DND-41 (cell line): ENCODE data around the gene TMEM266.

Source experiments
- ATAC-seq: fragments of 200-7000 bp; cut with Tn5 transposase; 3 replicates; pipeline ENCODE4 v1.9.1; 2021; ENCODE audit warnings: low read depth; ENCODE audit not compliant: insufficient read depth
- DNase-seq: peaks from one replicate; pipeline ENCODE4 v3.0.0-alpha.2; 2020
- H2AFZ ChIP-seq: 2 replicates; pipeline ENCODE4 v1.6.0; 2012; ENCODE audit warnings: low read depth, low read length
- H3K27ac ChIP-seq: 2 replicates; pipeline ENCODE4 v1.5.1; 2012; ENCODE audit warnings: low read length, inconsistent platforms
- H3K27me3 ChIP-seq: fragments of 200-600 bp; sonication (generic); 2 replicates; pipeline ENCODE4 v1.6.0; 2012; ENCODE audit warnings: low read length, mild to moderate bottlenecking, inconsistent platforms; ENCODE audit not compliant: insufficient read depth, poor library complexity
- H3K36me3 ChIP-seq: 2 replicates; pipeline ENCODE4 v1.5.1; 2012; ENCODE audit warnings: low read length, inconsistent platforms; ENCODE audit not compliant: insufficient read depth
- H3K4me1 ChIP-seq: 2 replicates; pipeline ENCODE4 v1.5.1; 2012; ENCODE audit warnings: mild to moderate bottlenecking, low read length; ENCODE audit not compliant: insufficient read depth
- H3K4me2 ChIP-seq: 2 replicates; pipeline ENCODE4 v1.6.0; 2012; ENCODE audit warnings: mild to moderate bottlenecking, moderate library complexity, low read length, inconsistent platforms; ENCODE audit not compliant: insufficient read depth
- H3K4me3 ChIP-seq, 2 experiments: fragments of 200-600 bp in 1 of 2; shearing (Covaris generic) in 1 of 2; 2 replicates each; pipeline ENCODE4 v1.5.1; 2012 to 2016; ENCODE audit warnings: inconsistent platforms in 2 of 2, low read length in 2 of 2, mild to moderate bottlenecking in 2 of 2, low read depth in 1 of 2, moderate library complexity in 1 of 2
- H3K79me2 ChIP-seq: 2 replicates; pipeline ENCODE4 v1.6.0; 2012; ENCODE audit warnings: low read length, inconsistent platforms; ENCODE audit not compliant: insufficient read depth
- H3K9ac ChIP-seq: 2 replicates; pipeline ENCODE4 v1.6.0; 2012; ENCODE audit warnings: low read depth, mild to moderate bottlenecking, inconsistent platforms, low read length, moderate library complexity
- H3K9me3 ChIP-seq: 2 replicates; pipeline ENCODE4 v1.5.1; 2012; ENCODE audit warnings: low read length, moderate library complexity, mild to moderate bottlenecking, inconsistent platforms; ENCODE audit not compliant: insufficient read depth, severe bottlenecking
- H4K20me1 ChIP-seq: 2 replicates; pipeline ENCODE4 v1.6.0; 2012; ENCODE audit warnings: low read length; ENCODE audit not compliant: insufficient read depth
- EZH2 ChIP-seq: IDR thresholded peaks from 3 replicates; pipeline ENCODE4 v1.6.1; 2012; ENCODE audit warnings: borderline replicate concordance, low read depth, mild to moderate bottlenecking, moderate library complexity, low read length, inconsistent platforms; ENCODE audit not compliant: severe bottlenecking
- TF ChIP-seq, protein P1 (sequence below): IDR thresholded peaks from 2 replicates; pipeline ENCODE4 v1.5.1; 2012; ENCODE audit warnings: borderline replicate concordance, low read length, moderate library complexity, mild to moderate bottlenecking; ENCODE audit not compliant: poor library complexity, severe bottlenecking; ENCODE audit errors: extremely low read depth

Gene TMEM266

GRCh38 chr15:76109046-76109445 lies 49.3 kb downstream of the TMEM266 start:
- no peak overlapping the region for H3K4me2 ChIP-seq
- H3K4me3 ChIP-seq: no peak overlapping the region
- ATAC-seq (no peak), DNase-seq (no peak)
- TF ChIP-seq, protein P1, sequence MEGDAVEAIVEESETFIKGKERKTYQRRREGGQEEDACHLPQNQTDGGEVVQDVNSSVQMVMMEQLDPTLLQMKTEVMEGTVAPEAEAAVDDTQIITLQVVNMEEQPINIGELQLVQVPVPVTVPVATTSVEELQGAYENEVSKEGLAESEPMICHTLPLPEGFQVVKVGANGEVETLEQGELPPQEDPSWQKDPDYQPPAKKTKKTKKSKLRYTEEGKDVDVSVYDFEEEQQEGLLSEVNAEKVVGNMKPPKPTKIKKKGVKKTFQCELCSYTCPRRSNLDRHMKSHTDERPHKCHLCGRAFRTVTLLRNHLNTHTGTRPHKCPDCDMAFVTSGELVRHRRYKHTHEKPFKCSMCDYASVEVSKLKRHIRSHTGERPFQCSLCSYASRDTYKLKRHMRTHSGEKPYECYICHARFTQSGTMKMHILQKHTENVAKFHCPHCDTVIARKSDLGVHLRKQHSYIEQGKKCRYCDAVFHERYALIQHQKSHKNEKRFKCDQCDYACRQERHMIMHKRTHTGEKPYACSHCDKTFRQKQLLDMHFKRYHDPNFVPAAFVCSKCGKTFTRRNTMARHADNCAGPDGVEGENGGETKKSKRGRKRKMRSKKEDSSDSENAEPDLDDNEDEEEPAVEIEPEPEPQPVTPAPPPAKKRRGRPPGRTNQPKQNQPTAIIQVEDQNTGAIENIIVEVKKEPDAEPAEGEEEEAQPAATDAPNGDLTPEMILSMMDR: no peak
- no peak for TF ChIP-seq EZH2
- H3K4me1 ChIP-seq: no peaks in the 10 kb centered on the region
- H3K27ac ChIP-seq: no peak overlapping the region
- no peaks in the 10 kb centered on the region for H3K9me3 ChIP-seq
- no peaks in the 10 kb centered on the region for H3K79me2 ChIP-seq
- no peaks in the 10 kb centered on the region for H3K27me3 ChIP-seq
- no peaks in the 10 kb centered on the region for H4K20me1 ChIP-seq
- H3K36me3 ChIP-seq: no peaks in the 10 kb centered on the region
- no peak overlapping the region for H2AFZ ChIP-seq
- H3K9ac ChIP-seq: no peak overlapping the region

DNA sequence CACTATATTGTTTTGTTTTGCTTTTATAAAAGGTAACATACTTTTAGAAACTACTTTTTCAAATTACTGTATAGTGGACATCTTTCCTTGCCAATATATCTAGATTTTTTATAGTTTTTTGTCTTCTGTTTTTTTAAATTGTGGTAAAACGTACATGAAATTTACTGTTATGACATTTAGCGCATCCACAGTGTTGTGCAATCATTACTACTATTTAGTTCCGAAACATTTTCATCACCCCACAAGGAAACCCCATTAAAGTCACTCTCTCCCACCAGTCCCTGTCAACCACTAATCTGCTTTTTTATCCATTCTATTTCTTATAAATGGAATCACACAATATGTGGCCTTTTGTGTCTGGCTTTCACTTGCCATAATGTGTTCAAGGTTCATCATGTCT lies 54.8 kb downstream of the TMEM266 start:
- Histone ChIP-seq H3K4me2 (no peak overlapping the region), H3K4me1 (no peaks in the 10 kb centered on the region), H3K9ac (no peak overlapping the region), H3K36me3 (no peaks in the 10 kb centered on the region), H3K9me3 (no peaks in the 10 kb centered on the region), H4K20me1 (no peaks in the 10 kb centered on the region), H2AFZ (no peak overlapping the region), H3K27ac (no peak overlapping the region), H3K27me3 (no peaks in the 10 kb centered on the region), H3K4me3 (no peak overlapping the region), H3K79me2 (no peaks in the 10 kb centered on the region)
- TF ChIP-seq, protein P1: no peak
- TF ChIP-seq EZH2: no peak
- ATAC-seq (no peak), DNase-seq (no peak)

DNA sequence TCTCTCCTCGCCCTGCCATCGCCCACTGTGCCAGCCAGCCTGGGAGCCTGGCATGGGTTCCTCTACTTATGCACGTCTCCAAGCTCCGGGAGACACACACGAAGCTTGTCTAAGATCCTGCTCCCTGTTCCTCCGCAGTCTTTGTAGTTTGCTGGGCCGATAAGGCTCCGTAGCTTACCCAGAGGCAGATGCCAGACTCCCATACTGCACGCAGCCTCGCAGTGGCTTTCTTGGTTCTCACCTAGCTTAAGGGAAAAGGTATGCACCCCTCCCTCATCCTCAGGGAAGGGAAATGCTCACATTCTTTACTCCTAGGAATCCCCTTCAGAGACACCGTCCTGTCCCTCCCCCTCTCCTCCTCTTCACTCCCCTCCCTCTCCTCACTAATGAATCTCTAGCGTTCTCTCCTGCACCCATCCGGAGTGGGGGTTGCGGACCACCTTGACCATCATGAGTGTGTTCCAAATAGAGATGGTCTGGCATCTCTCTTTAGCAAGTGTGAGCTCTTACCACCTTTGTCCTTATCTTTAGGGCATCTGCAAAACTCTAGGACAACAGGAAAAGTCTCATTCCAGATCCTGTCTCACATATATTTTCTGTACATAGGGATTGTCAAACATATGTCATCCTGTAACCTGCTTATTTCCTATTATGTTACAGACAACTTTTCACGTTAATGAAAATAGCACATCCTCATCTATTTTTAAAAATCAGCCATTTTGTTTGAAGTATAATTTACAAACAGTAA lies 56.5 kb downstream of the TMEM266 start:
- H3K27ac ChIP-seq: no peak overlapping the region
- H3K4me2 ChIP-seq: no peak overlapping the region
- ATAC-seq (no peak), DNase-seq (no peak)
- H2AFZ ChIP-seq: no peak overlapping the region
- H3K36me3 ChIP-seq: no peaks in the 10 kb centered on the region
- no peaks in the 10 kb centered on the region for H3K4me1 ChIP-seq
- no peaks in the 10 kb centered on the region for H4K20me1 ChIP-seq
- no peak overlapping the region for H3K4me3 ChIP-seq
- no peak overlapping the region for H3K9ac ChIP-seq
- H3K9me3 ChIP-seq: no peaks in the 10 kb centered on the region
- H3K79me2 ChIP-seq: no peaks in the 10 kb centered on the region
- no peak for TF ChIP-seq EZH2
- TF ChIP-seq, protein P1: no peak
- H3K27me3 ChIP-seq: no peaks in the 10 kb centered on the region
